Measurements from ENCODE around the gene SRD5A1.

The SRD5A1 gene

DNA sequence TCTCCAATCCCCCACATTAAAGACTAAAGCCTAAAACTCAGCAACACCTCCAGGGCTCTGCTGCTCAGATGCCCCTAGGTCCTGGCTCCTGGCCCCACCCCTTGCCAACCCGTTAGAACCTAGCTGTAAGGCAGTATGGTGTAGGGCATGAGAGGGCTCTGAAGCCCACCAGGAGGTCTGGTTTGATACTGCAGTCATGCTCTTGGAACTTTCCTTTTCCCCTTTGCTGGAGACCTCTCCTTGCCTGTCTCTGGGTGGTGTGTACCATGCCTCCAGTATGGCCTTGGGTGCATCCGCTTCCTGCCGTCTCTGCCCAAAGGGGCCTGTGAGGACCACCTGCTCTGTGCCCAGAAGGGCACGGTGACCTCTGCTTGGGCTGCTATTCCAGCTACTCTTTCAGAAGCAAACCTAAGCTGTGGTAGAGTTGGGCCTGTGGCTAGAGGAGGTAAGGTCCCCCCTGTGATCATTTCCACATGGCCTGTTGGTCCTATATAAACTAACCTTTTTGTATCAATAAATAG is 83.4 kb downstream of the SRD5A1 start:
- Histone ChIP-seq H3K4me1 (peaks cover 0 to 73% (median 60%) of the 10 kb centered on the region in 4 donors), H3K36me3 (no peaks in the 10 kb centered on the region), H3K9me3 (no peaks in the 10 kb centered on the region), H3K4me3 (peak overlapping the region; percentile 79 to 80), H3K27ac (no peak overlapping the region), H3K27me3 (no peaks in the 10 kb centered on the region)
- TF ChIP-seq, protein P1, sequence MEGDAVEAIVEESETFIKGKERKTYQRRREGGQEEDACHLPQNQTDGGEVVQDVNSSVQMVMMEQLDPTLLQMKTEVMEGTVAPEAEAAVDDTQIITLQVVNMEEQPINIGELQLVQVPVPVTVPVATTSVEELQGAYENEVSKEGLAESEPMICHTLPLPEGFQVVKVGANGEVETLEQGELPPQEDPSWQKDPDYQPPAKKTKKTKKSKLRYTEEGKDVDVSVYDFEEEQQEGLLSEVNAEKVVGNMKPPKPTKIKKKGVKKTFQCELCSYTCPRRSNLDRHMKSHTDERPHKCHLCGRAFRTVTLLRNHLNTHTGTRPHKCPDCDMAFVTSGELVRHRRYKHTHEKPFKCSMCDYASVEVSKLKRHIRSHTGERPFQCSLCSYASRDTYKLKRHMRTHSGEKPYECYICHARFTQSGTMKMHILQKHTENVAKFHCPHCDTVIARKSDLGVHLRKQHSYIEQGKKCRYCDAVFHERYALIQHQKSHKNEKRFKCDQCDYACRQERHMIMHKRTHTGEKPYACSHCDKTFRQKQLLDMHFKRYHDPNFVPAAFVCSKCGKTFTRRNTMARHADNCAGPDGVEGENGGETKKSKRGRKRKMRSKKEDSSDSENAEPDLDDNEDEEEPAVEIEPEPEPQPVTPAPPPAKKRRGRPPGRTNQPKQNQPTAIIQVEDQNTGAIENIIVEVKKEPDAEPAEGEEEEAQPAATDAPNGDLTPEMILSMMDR (IDR thresholded peaks at IDR 0.05): no peak
- DNase-seq: peak in 1 of 2 donors; percentile 56
- intact Hi-C loops (cut with DNase I; ENCODE audit: low total_unique reads): loop anchor here (10.0 kb wide), 1 partner anchor 272 kb away; the partner anchor contains the start of gene UBE2QL1

DNA sequence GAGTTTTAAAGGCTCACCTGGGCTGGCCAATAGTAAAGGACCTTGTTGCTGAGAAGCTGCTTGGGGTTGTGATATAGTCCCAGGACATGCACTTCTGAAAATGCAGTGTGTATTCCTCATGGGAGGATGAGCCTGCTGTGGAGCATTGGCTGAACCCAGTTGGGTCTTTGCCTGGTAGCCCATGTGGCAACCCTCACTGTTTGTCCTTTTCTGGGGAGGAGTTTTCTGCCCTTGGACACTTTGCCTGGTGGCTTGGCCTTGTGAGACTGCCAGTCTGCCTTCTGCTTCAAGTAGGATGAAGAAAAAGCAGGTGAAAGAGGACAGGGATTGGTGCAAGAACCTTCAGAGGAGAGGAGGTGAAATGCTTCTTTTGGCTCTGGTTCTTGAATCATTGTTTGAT is 84.0 kb downstream of the SRD5A1 start:
- intact Hi-C loops (cut with DNase I; ENCODE audit: low total_unique reads): loop anchor here (10.0 kb wide), 1 partner anchor 272 kb away; the partner anchor contains the start of gene UBE2QL1
- no peak for DNase-seq
- H3K4me1 ChIP-seq: peaks cover 0 to 75% (median 62%) of the 10 kb centered on the region in 4 donors
- no peak overlapping the region for H3K27ac ChIP-seq
- TF ChIP-seq, protein P1 (IDR thresholded peaks at IDR 0.05): no peak
- H3K4me3 ChIP-seq: no peak overlapping the region
- no peaks in the 10 kb centered on the region for H3K9me3 ChIP-seq
- H3K36me3 ChIP-seq: no peaks in the 10 kb centered on the region
- H3K27me3 ChIP-seq: no peaks in the 10 kb centered on the region

DNA sequence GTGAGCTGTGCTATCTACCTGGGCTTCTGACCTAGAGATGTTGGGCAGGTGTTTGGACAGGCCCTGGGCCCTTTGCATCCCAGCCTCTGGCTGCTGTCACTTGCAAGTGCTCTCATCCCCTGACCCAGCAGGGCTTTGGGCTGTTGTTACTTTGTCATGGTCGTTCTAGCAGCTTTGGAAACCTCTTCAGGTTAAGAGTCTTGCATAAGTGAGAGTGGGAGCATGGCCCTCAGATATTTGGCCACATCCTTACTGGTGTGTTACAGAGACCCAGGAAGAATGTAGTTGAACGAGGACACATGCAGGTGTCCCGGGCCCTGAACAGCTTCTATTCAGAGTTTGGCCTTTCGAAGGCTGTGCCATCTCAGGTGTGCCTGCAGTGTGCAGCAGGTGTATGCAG is 84.4 kb downstream of the SRD5A1 start:
- TF ChIP-seq, protein P1 (IDR thresholded peaks at IDR 0.05): no peak
- DNase-seq: no peak
- intact Hi-C loops (cut with DNase I; ENCODE audit: low total_unique reads): loop anchor here (10.0 kb wide), 1 partner anchor 273 kb away; the partner anchor contains the start of gene UBE2QL1
- H3K27me3 ChIP-seq: no peaks in the 10 kb centered on the region
- no peaks in the 10 kb centered on the region for H3K9me3 ChIP-seq
- no peak overlapping the region for H3K27ac ChIP-seq
- H3K4me1 ChIP-seq: peaks cover 0 to 79% (median 65%) of the 10 kb centered on the region in 4 donors
- no peak overlapping the region for H3K4me3 ChIP-seq
- no peaks in the 10 kb centered on the region for H3K36me3 ChIP-seq

DNA sequence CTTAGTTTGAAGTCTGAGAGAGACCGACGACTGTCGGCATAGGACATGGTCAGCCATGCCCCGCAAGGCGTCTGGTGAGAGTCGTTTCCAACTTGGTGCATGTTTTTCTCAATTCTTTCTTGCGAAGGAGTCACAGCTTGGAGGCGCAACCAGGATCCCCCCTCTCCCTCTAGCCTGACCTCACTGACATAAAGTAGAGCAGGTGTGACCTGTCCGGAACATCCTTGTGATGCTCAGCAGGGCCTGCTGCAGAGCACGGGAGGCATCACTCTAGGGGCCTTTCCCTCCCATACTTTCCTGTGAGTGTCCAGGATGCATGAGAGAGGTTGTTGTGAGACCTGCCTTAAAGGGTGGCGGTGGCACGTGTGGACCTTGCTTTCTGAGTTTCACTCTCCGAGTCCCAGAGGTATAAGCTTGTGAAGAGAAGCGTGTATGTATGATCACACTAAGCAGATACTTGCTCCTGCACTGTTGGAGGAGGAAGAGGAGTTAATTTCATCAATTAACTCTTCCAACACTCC is 85.0 kb downstream of the SRD5A1 start:
- H3K4me3 ChIP-seq: no peak overlapping the region
- no peaks in the 10 kb centered on the region for H3K36me3 ChIP-seq
- H3K9me3 ChIP-seq: no peaks in the 10 kb centered on the region
- H3K4me1 ChIP-seq: peaks cover 0 to 85% (median 70%) of the 10 kb centered on the region in 4 donors
- no peak overlapping the region for H3K27ac ChIP-seq
- TF ChIP-seq, protein P1 (IDR thresholded peaks at IDR 0.05): no peak
- intact Hi-C loops (cut with DNase I; ENCODE audit: low total_unique reads): loop anchor here (10.0 kb wide), 1 partner anchor 273 kb away; the partner anchor contains the start of gene UBE2QL1
- no peaks in the 10 kb centered on the region for H3K27me3 ChIP-seq
- no peak for DNase-seq

DNA sequence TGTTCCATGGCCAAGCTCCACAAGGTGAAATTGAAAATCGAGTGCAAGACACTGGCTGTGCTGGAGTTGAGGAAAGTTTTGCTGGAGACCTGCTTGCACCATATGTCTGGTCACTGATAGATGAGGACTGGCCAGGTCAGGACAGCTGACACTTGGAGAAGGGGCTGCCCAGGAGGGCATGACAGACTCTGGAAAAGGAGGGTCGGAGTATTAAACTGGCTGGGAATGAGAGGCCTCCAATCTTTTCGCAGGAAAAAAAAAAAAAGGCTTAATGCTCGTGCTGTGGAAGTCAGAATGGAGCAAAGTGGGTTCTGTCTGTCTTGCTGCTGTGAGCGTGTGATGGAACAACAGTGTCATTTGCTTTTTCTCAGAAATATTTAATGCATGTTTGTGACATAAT is 85.5 kb downstream of the SRD5A1 start:
- H3K4me3 ChIP-seq: no peak overlapping the region
- H3K27ac ChIP-seq: no peak overlapping the region
- H3K27me3 ChIP-seq: no peaks in the 10 kb centered on the region
- TF ChIP-seq, protein P1 (IDR thresholded peaks at IDR 0.05): no peak
- H3K36me3 ChIP-seq: no peaks in the 10 kb centered on the region
- intact Hi-C loops (cut with DNase I; ENCODE audit: low total_unique reads): loop anchor here (10.0 kb wide), 1 partner anchor 274 kb away; the partner anchor contains the start of gene UBE2QL1
- peak in 1 of 2 donors; percentile 38 for DNase-seq
- no peaks in the 10 kb centered on the region for H3K9me3 ChIP-seq
- H3K4me1 ChIP-seq: peaks cover 0 to 90% (median 75%) of the 10 kb centered on the region in 4 donors

All from tibial artery (tissue), 4 donors.